Smooth muscle cell (in vitro differentiated cells): ENCODE measurements around the gene ARMC5. TPM values are rescaled to one million over a fixed set of nuclear protein-coding genes. Genes with fewer than 3 reads are reported as not detected.

Source experiments
- DNase-seq: peaks from one replicate; lab custom pipeline; 2025; ENCODE audit not compliant: unreplicated experiment; lab: John Stamatoyannopoulos, UW
- H2AFZ ChIP-seq: fragments of 200-600 bp; sonication (generic); 2 replicates; pipeline ENCODE4 v1.6.0; 2016; ENCODE audit warnings: antibody characterized with exemption, low read depth, mild to moderate bottlenecking
- H3F3A ChIP-seq: fragments of 200-600 bp; sonication (generic); 2 replicates; pipeline ENCODE4 v1.6.0; 2017; ENCODE audit warnings: antibody characterized with exemption, low read depth
- H3K27ac ChIP-seq: fragments of 200-600 bp; sonication (generic); 2 replicates; pipeline ENCODE4 v1.5.1; 2016; ENCODE audit warnings: low read depth, mild to moderate bottlenecking
- H3K27me3 ChIP-seq: fragments of 200-600 bp; sonication (generic); 2 replicates; pipeline ENCODE4 v1.6.1; 2016; ENCODE audit warnings: low read depth, mild to moderate bottlenecking
- H3K36me3 ChIP-seq: fragments of 200-600 bp; sonication (generic); 2 replicates; pipeline ENCODE4 v1.5.1; 2016; ENCODE audit warnings: low read depth
- H3K4me1 ChIP-seq: fragments of 200-600 bp; sonication (generic); 2 replicates; pipeline ENCODE4 v1.5.1; 2016; ENCODE audit warnings: low read depth
- H3K4me2 ChIP-seq: fragments of 200-600 bp; sonication (generic); 2 replicates; pipeline ENCODE4 v1.6.0; 2016; ENCODE audit warnings: mild to moderate bottlenecking
- H3K4me3 ChIP-seq: fragments of 200-600 bp; sonication (generic); 2 replicates; pipeline ENCODE4 v1.5.1; 2016; ENCODE audit warnings: mild to moderate bottlenecking
- H3K79me2 ChIP-seq: fragments of 200-600 bp; sonication (generic); 2 replicates; pipeline ENCODE4 v1.6.0; 2016; ENCODE audit warnings: low read depth, mild to moderate bottlenecking
- H3K9ac ChIP-seq: fragments of 200-600 bp; sonication (generic); 2 replicates; pipeline ENCODE4 v1.6.0; 2016; ENCODE audit warnings: low read depth
- H3K9me3 ChIP-seq: fragments of 200-600 bp; sonication (generic); replicated peaks from 2 replicates; pipeline ENCODE4 v1.5.1; 2016; ENCODE audit warnings: low read depth
- H4K20me1 ChIP-seq: fragments of 200-600 bp; sonication (generic); 2 replicates; pipeline ENCODE4 v1.6.0; 2016; ENCODE audit warnings: low read depth
- CTCF ChIP-seq: fragments of 200-600 bp; sonication (generic); IDR thresholded peaks from 2 replicates; pipeline ENCODE4 v1.5.1; 2017; ENCODE audit warnings: borderline replicate concordance, mild to moderate bottlenecking, antibody characterized with exemption; ENCODE audit not compliant: insufficient read depth, poor library complexity, severe bottlenecking
- WGBS: methylation state at CpG from one replicate; pipeline ENCODE4 v1.1.7; 2016; ENCODE audit warnings: low lambda C conversion rate; 5-methylcytosine and 5-hydroxymethylcytosine counted together
- polyA plus RNA-seq: library from polyadenylated mRNA; unstranded; fragments of >200 nt; fragmentation: Nextera tagmentation; extraction: Ambion mirVana; gene quantifications from 2 replicates; pipeline ENCODE4 v1.2.1, GENCODE V29; 2016
- total RNA-seq: library from RNA; depleted of rRNA; stranded (reverse); fragments of >200 nt; gene quantifications from 2 replicates; pipeline ENCODE4 v1.2.3, GENCODE V29; 2014

Gene ARMC5
- total and polyA plus RNA-seq, 2 experiments from 2014 or later: 7.0 to 19.6 TPM

- Histone ChIP-seq H3K79me2 (peaks cover 19% of the 10 kb centered on the region), H3K27me3 (no peaks in the 10 kb centered on the region), H3K4me2 (peak overlapping the region; percentile 75), H3K4me3 (no peak overlapping the region), H3K9ac (no peak overlapping the region), H2AFZ (no peak overlapping the region), H3K36me3 (no peaks in the 10 kb centered on the region), H4K20me1 (peaks cover 26% of the 10 kb centered on the region), H3K4me1 (peaks cover 32% of the 10 kb centered on the region), H3F3A (peaks cover 17% of the 10 kb centered on the region), H3K27ac (peak overlapping the region; percentile 90), H3K9me3 (no peaks in the 10 kb centered on the region)
- no peak for TF ChIP-seq CTCF
- WGBS: 57% methylated on average over 3 of the region's 3 CpGs
- no peak for DNase-seq
These were observed 6.6 kb upstream of the ARMC5 start for GRCh38 chr16:31452631-31453106.

GRCh38 chr16:31453255-31454204 lies 5.8 kb upstream of the ARMC5 start:
- Histone ChIP-seq H3K27ac (peak overlapping the region; percentile 90), H3K4me1 (peaks cover 32% of the 10 kb centered on the region), H3F3A (peaks cover 17% of the 10 kb centered on the region), H3K27me3 (no peaks in the 10 kb centered on the region), H4K20me1 (peaks cover 32% of the 10 kb centered on the region), H3K79me2 (peaks cover 26% of the 10 kb centered on the region), H2AFZ (no peak overlapping the region), H3K36me3 (no peaks in the 10 kb centered on the region), H3K9ac (peak overlapping the region; percentile 48), H3K4me3 (no peak overlapping the region), H3K9me3 (no peaks in the 10 kb centered on the region), H3K4me2 (peak overlapping the region; percentile 75)
- 40% methylated on average over 19 of the region's 20 CpGs for WGBS
- no peak for DNase-seq
- TF ChIP-seq CTCF: no peak

- Histone ChIP-seq H3K27ac (peak overlapping the region; percentile 15), H3K4me1 (peaks cover 32% of the 10 kb centered on the region), H3K36me3 (no peaks in the 10 kb centered on the region), H3K4me2 (no peak overlapping the region), H3F3A (peaks cover 22% of the 10 kb centered on the region), H3K4me3 (no peak overlapping the region), H3K9me3 (no peaks in the 10 kb centered on the region), H3K79me2 (peaks cover 26% of the 10 kb centered on the region), H3K27me3 (no peaks in the 10 kb centered on the region), H2AFZ (no peak overlapping the region), H4K20me1 (peaks cover 32% of the 10 kb centered on the region), H3K9ac (no peak overlapping the region)
- no peak for DNase-seq
- peak; percentile 16 for TF ChIP-seq CTCF
- WGBS: 85% methylated on average over 17 of the region's 17 CpGs
These were observed 3.5 kb upstream of the ARMC5 start for GRCh38 chr16:31455601-31456314.
